GM12878 (cell line): Measurements from ENCODE around the gene CISTR. TPM values are rescaled to one million over a fixed set of nuclear protein-coding genes. Genes with fewer than 3 reads are reported as not detected.

Experiments used
- ATAC-seq: fragments of 200-7000 bp; cut with Tn5 transposase; 3 replicates; pipeline ENCODE4 v1.9.1; 2020; ENCODE audit warnings: mild to moderate bottlenecking, moderate library complexity
- BruUV-seq: library from RNA; stranded (reverse); fragments of 400-500 nt; replicated peaks from 2 replicates; lab custom pipeline; 2021; lab: Mats Ljungman, UMichigan
- CTCF ChIA-PET: fragments of 300-600 bp; sonication (Branson Sonifier 250); formaldehyde crosslinking; extraction: SDS; loops from one replicate; lab custom pipeline; 2021; ENCODE audit warnings: inconsistent platforms; lab: Yijun Ruan, JAX
- POLR2A ChIA-PET: fragments of 350-600 bp; formaldehyde crosslinking; extraction: SDS; loops from one replicate; lab custom pipeline; 2021; ENCODE audit warnings: inconsistent platforms; lab: Charles Lee
- RAD21 ChIA-PET: fragments of 300-600 bp; sonication (Branson Sonifier 250); formaldehyde crosslinking; loops from one replicate; lab custom pipeline; 2023; ENCODE audit warnings: antibody characterized with exemption; ENCODE audit not compliant: unreplicated experiment; lab: Charles Lee
- SMC1A ChIA-PET: fragments of 300-600 bp; sonication (Branson Sonifier 250); formaldehyde crosslinking; loops from one replicate; lab custom pipeline; 2023; ENCODE audit not compliant: unreplicated experiment, uncharacterized antibody; lab: Charles Lee
- DNase-seq: peaks from one replicate; pipeline ENCODE4 v3.0.0-alpha.2; 2011; ENCODE audit warnings: low read depth, low spot score
- FAIRE-seq: peaks from 3 replicates; lab custom pipeline; 2011; peaks lifted over from hg19 to GRCh38; lab: Jason Lieb, UNC
- H2AFZ ChIP-seq: 2 replicates; pipeline ENCODE4 v1.6.0; 2011; ENCODE audit warnings: low read depth, low read length, control low read depth; ENCODE audit not compliant: control insufficient read depth
- H3K27ac ChIP-seq: 2 replicates; pipeline ENCODE4 v1.5.1; 2011; ENCODE audit warnings: control low read depth; ENCODE audit not compliant: control insufficient read depth, insufficient read depth
- H3K27me3 ChIP-seq, 2 experiments: replicated peaks in 1 of 2; 2 replicates each; pipeline versions ENCODE4 v1.6.0 to v1.6.1; 2011; ENCODE audit warnings: low read length in 1 of 2; ENCODE audit not compliant: control insufficient read depth in 2 of 2, insufficient read depth in 2 of 2
- H3K36me3 ChIP-seq, 2 experiments: 2 replicates each; pipeline ENCODE4 v1.5.1; 2011; ENCODE audit warnings: low read length in 1 of 2; ENCODE audit not compliant: control insufficient read depth in 2 of 2, insufficient read depth in 2 of 2
- H3K4me1 ChIP-seq: 2 replicates; pipeline ENCODE4 v1.6.1; 2011; ENCODE audit warnings: mild to moderate bottlenecking, low read length, moderate library complexity, mixed read lengths; ENCODE audit not compliant: control insufficient read depth, insufficient read depth
- H3K4me2 ChIP-seq: 2 replicates; pipeline ENCODE4 v1.6.0; 2011; ENCODE audit warnings: control low read depth; ENCODE audit not compliant: control insufficient read depth, insufficient read depth
- H3K4me3 ChIP-seq: fragments of 200-600 bp; sonication (generic); 2 replicates; pipeline ENCODE4 v1.5.1; 2016
- H3K79me2 ChIP-seq: 2 replicates; pipeline ENCODE4 v1.6.0; 2011; ENCODE audit warnings: low read length; ENCODE audit not compliant: control insufficient read depth, insufficient read depth
- H3K9ac ChIP-seq: 2 replicates; pipeline ENCODE4 v1.8.0; 2011; ENCODE audit warnings: low read length, control low read depth, mixed read lengths; ENCODE audit not compliant: control insufficient read depth, insufficient read depth
- H3K9me3 ChIP-seq: replicated peaks from 3 replicates; pipeline ENCODE4 v1.5.1; 2011; ENCODE audit warnings: mild to moderate bottlenecking, low read length; ENCODE audit not compliant: control insufficient read depth, insufficient read depth
- H4K20me1 ChIP-seq: 2 replicates; pipeline ENCODE4 v1.6.0; 2011; ENCODE audit not compliant: control insufficient read depth, insufficient read depth
- FOXK2 ChIP-seq: fragments of 450-650 bp; IDR thresholded peaks from 2 replicates; pipeline ENCODE4 v1.6.1; 2017; ENCODE audit warnings: mild to moderate bottlenecking, moderate library complexity
- KAT2A ChIP-seq: conservative IDR thresholded peaks from 2 replicates; pipeline ENCODE4 v1.6.1; 2011; ENCODE audit warnings: low read depth, low read length; ENCODE audit not compliant: control insufficient read depth
- SMAD5 ChIP-seq: IDR thresholded peaks from 2 replicates; pipeline ENCODE4 v1.6.1; 2016; ENCODE audit warnings: antibody characterized with exemption, low read depth
- SP1 ChIP-seq: IDR thresholded peaks from one replicate; pipeline ENCODE4 v1.6.1; 2011; ENCODE audit warnings: low read depth, low read length
- SREBF1 ChIP-seq: IDR thresholded peaks from 2 replicates; pipeline ENCODE4 v1.6.1; 2012; ENCODE audit warnings: mild to moderate bottlenecking, low read length
- SREBF2 ChIP-seq: IDR thresholded peaks from 2 replicates; pipeline ENCODE4 v1.6.1; 2012; ENCODE audit warnings: mild to moderate bottlenecking, low read length
- ZZZ3 ChIP-seq: IDR thresholded peaks from 2 replicates; pipeline ENCODE4 v1.6.1; 2011; ENCODE audit warnings: low read depth; ENCODE audit not compliant: control insufficient read depth, insufficient read length
- WGBS: methylation state at CpG from one replicate; pipeline ENCODE4 v1.1.6; 2016; ENCODE audit warnings: low lambda C conversion rate; ENCODE audit not compliant: insufficient replicate concordance, insufficient coverage; ENCODE audit errors: missing lambda C conversion rate; 5-methylcytosine and 5-hydroxymethylcytosine counted together
- in situ Hi-C: fragments of 300-500 bp; cut with MboI; formaldehyde crosslinking; loops from 9 replicates; pipeline ENCODE4 v1.14.3; 2018; ENCODE audit warnings: mixed read lengths
- intact Hi-C: fragments of 100-400 bp; cut with micrococcal nuclease; formaldehyde crosslinking; loops from one replicate; pipeline ENCODE4 v1.14.2; 2022; ENCODE audit not compliant: unreplicated experiment
- polyA plus RNA-seq, 11 experiments: library from polyadenylated mRNA; depleted of rRNA in 4 of 11; unstranded in 6 of 11; stranded (reverse) in 5 of 11; fragments of >200 nt; fragmentation: Nextera tagmentation in 4 of 11; fragmentation: Illumina TruSeq in 1 of 11; extraction: Ambion mirVana in 4 of 11; extraction: Trizol in 1 of 11; gene quantifications; 1 replicate in 1 of 11; 2 replicates in 10 of 11; pipeline versions ENCODE4 v1.2.1 to v1.2.3, GENCODE V29; 2011 to 2016; ENCODE audit warnings: inconsistent platforms in 2 of 11, missing spikeins in 2 of 11, low read depth in 1 of 11
- total RNA-seq, 4 experiments: library from RNA; depleted of rRNA in 3 of 4; stranded (reverse); fragments of >200 nt in 3 of 4; fragmentation: Illumina TruSeq in 1 of 4; extraction: Trizol in 1 of 4; gene quantifications; 2 replicates each; pipeline versions ENCODE4 v1.2.1 to v1.2.3, GENCODE V29; 2013 to 2021
- TF ChIP-seq, protein P1 (sequence below): IDR thresholded peaks from 2 replicates; pipeline ENCODE4 v1.6.1; 2012; ENCODE audit warnings: improper control_type of control experiment, low read depth, low read length; ENCODE audit not compliant: insufficient replicate concordance
- TF ChIP-seq, protein P2 (sequence below): fragments of 450-650 bp; IDR thresholded peaks from 2 replicates; pipeline ENCODE4 v1.6.1; 2017; ENCODE audit warnings: borderline replicate concordance
- TF ChIP-seq, protein P3 (sequence below): fragments of 450-650 bp; IDR thresholded peaks from 2 replicates; pipeline ENCODE4 v1.6.1; 2017; ENCODE audit warnings: mild to moderate bottlenecking, moderate library complexity

CISTR gene
- total and polyA plus RNA-seq, 10 of the 15 experiments (the other 5 are each of a cell fraction or from before 2014, with no cell fraction given), result 0.26 TPM; not detected in 9

DNA sequence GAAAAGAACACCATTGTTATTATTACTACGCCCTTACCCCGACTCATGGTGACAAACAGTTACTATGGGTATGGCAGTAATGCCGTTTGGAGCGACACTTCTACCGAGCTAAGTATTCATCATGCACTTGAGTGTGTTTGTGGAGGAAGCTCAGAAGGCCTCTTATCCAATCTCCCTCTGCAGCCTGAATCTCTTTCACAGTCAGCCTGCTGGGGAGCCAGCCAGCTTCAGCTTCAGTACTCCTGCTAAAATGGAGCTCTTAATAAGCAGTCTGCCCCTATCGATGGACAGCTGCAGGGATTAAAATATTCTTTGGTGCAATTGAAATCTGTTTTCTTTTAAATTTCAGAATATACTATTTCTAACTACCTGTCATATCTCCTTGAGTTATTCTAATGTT is 51.2 kb downstream of the CISTR start (continued):
- no peak for TF ChIP-seq SREBF1
- TF ChIP-seq, protein P1, sequence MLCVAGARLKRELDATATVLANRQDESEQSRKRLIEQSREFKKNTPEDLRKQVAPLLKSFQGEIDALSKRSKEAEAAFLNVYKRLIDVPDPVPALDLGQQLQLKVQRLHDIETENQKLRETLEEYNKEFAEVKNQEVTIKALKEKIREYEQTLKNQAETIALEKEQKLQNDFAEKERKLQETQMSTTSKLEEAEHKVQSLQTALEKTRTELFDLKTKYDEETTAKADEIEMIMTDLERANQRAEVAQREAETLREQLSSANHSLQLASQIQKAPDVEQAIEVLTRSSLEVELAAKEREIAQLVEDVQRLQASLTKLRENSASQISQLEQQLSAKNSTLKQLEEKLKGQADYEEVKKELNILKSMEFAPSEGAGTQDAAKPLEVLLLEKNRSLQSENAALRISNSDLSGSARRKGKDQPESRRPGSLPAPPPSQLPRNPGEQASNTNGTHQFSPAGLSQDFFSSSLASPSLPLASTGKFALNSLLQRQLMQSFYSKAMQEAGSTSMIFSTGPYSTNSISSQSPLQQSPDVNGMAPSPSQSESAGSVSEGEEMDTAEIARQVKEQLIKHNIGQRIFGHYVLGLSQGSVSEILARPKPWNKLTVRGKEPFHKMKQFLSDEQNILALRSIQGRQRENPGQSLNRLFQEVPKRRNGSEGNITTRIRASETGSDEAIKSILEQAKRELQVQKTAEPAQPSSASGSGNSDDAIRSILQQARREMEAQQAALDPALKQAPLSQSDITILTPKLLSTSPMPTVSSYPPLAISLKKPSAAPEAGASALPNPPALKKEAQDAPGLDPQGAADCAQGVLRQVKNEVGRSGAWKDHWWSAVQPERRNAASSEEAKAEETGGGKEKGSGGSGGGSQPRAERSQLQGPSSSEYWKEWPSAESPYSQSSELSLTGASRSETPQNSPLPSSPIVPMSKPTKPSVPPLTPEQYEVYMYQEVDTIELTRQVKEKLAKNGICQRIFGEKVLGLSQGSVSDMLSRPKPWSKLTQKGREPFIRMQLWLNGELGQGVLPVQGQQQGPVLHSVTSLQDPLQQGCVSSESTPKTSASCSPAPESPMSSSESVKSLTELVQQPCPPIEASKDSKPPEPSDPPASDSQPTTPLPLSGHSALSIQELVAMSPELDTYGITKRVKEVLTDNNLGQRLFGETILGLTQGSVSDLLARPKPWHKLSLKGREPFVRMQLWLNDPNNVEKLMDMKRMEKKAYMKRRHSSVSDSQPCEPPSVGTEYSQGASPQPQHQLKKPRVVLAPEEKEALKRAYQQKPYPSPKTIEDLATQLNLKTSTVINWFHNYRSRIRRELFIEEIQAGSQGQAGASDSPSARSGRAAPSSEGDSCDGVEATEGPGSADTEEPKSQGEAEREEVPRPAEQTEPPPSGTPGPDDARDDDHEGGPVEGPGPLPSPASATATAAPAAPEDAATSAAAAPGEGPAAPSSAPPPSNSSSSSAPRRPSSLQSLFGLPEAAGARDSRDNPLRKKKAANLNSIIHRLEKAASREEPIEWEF, result no peak
- TF ChIP-seq FOXK2, result no peak

DNA sequence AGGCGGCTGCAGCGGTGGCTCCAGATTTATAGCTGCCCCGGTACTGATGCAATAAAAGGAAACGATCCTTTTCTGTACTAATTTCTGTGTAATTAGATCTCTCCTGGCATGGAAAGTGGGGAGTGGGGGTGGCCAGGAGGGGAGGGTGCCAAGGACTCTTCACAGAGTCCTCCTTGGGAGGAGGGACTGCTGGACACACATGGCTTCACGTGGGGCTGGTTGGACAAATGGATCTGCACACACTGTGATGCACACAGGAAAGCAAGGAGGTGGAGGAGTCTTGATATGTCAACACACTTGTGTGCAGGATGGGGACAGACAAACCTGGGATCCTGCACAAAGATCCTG is 52.1 kb downstream of the CISTR start:
- DNase-seq (no peak), ATAC-seq (no peak), FAIRE-seq (no peak)
- Histone ChIP-seq H3K4me3 (no peak overlapping the region), H3K27ac (no peak overlapping the region), H3K4me1 (peaks cover 5% of the 10 kb centered on the region; the same call in 1 of the 2 replicates), H3K36me3 (no peaks in the 10 kb centered on the region), H3K27me3 (peaks cover 12 to 40% of the 10 kb centered on the region in 2 experiments), H2AFZ (no peak overlapping the region), H3K9me3 (no peaks in the 10 kb centered on the region), H4K20me1 (no peaks in the 10 kb centered on the region), H3K4me2 (no peak overlapping the region), H3K9ac (no peak overlapping the region), H3K79me2 (no peaks in the 10 kb centered on the region)
- SMC1A ChIA-PET, result interaction anchor here (0.7 to 5.9 kb wide), 10 partner anchors 12 to 293 kb away, joined by 3 to 96 read pairs (median 4); partner anchors contain the start of gene CISTR
- RAD21 ChIA-PET, result interaction anchor here (1.4 to 2.7 kb wide), 4 partner anchors 45 to 156 kb away, joined by 3 to 70 read pairs (median 10); partner anchors contain the start of gene CISTR
- BruUV-seq, result no TSS peak
- in situ Hi-C loops (loop anchor here (5.0 kb wide), 1 partner anchor 43 kb away; no protein-coding TSS in a partner anchor), intact Hi-C loops (loop anchor here (10.0 kb wide), 2 partner anchors 285 to 515 kb away; partner anchors contain the start of gene HOXC10)
- 9% methylated on average over 5 of the region's 5 CpGs for WGBS
- POLR2A ChIA-PET, result interaction anchor here (0.5 to 1.3 kb wide), 3 partner anchors 44 to 119 kb away, joined by 3 to 4 read pairs (median 3); no protein-coding TSS in a partner anchor
- CTCF ChIA-PET, result interaction anchor here (1.0 to 7.9 kb wide), 13 partner anchors 9 to 289 kb away, joined by 3 to 459 read pairs (median 5); partner anchors contain the start of gene CISTR
- no peak for TF ChIP-seq SREBF2
- no peak for TF ChIP-seq ZZZ3
- TF ChIP-seq, protein P2, sequence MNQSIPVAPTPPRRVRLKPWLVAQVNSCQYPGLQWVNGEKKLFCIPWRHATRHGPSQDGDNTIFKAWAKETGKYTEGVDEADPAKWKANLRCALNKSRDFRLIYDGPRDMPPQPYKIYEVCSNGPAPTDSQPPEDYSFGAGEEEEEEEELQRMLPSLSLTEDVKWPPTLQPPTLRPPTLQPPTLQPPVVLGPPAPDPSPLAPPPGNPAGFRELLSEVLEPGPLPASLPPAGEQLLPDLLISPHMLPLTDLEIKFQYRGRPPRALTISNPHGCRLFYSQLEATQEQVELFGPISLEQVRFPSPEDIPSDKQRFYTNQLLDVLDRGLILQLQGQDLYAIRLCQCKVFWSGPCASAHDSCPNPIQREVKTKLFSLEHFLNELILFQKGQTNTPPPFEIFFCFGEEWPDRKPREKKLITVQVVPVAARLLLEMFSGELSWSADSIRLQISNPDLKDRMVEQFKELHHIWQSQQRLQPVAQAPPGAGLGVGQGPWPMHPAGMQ, result no peak
- TF ChIP-seq, protein P3, sequence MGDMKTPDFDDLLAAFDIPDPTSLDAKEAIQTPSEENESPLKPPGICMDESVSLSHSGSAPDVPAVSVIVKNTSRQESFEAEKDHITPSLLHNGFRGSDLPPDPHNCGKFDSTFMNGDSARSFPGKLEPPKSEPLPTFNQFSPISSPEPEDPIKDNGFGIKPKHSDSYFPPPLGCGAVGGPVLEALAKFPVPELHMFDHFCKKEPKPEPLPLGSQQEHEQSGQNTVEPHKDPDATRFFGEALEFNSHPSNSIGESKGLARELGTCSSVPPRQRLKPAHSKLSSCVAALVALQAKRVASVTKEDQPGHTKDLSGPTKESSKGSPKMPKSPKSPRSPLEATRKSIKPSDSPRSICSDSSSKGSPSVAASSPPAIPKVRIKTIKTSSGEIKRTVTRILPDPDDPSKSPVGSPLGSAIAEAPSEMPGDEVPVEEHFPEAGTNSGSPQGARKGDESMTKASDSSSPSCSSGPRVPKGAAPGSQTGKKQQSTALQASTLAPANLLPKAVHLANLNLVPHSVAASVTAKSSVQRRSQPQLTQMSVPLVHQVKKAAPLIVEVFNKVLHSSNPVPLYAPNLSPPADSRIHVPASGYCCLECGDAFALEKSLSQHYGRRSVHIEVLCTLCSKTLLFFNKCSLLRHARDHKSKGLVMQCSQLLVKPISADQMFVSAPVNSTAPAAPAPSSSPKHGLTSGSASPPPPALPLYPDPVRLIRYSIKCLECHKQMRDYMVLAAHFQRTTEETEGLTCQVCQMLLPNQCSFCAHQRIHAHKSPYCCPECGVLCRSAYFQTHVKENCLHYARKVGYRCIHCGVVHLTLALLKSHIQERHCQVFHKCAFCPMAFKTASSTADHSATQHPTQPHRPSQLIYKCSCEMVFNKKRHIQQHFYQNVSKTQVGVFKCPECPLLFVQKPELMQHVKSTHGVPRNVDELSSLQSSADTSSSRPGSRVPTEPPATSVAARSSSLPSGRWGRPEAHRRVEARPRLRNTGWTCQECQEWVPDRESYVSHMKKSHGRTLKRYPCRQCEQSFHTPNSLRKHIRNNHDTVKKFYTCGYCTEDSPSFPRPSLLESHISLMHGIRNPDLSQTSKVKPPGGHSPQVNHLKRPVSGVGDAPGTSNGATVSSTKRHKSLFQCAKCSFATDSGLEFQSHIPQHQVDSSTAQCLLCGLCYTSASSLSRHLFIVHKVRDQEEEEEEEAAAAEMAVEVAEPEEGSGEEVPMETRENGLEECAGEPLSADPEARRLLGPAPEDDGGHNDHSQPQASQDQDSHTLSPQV, result no peak
- no peak for TF ChIP-seq KAT2A
- TF ChIP-seq SMAD5, result no peak
- no peak for TF ChIP-seq SP1
